Hippocampal formation (tissue), 2 donors: ENCODE data around the gene CHRNG.
"Not testable (repeated sequence)": the region's sequence is repeated elsewhere in the genome, so short reads cannot be mapped to it uniquely, and the experiment has no call there.

Experiments
- DNase-seq, 2 donors: peaks; one replicate each; lab custom pipeline; 2025; lab: John Stamatoyannopoulos, UW

CHRNG gene

DNA sequence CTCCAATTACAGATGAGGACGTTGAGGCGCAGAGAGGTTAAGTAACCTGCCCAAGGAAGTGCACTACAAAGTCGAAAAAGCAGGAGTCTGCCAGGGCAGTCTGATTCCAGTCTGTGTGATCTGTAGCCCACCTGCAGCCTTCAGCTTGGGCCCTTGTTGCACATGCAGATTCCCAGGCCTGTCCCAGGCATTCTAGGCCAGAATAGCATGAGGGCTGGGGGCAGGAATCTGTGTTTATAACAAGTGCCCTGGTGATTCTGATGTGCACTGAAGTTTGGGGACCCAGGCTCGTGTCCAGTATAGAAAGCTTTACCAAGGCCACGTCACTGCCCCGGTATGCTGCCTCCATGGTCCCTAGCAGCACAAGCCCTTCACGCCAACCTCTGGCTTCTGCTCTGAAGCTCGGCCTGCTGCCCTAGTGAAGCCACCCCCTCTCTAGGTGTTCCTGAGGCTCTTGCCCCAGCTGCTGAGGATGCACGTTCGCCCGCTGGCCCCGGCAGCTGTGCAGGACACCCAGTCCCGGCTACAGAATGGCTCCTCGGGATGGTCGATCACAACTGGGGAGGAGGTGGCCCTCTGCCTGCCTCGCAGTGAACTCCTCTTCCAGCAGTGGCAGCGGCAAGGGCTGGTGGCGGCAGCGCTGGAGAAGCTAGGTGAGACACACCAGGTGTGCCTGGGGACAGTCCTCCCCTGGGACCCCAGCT lies 4.6 kb downstream of the CHRNG start:
- DNase-seq, result no peak

DNA sequence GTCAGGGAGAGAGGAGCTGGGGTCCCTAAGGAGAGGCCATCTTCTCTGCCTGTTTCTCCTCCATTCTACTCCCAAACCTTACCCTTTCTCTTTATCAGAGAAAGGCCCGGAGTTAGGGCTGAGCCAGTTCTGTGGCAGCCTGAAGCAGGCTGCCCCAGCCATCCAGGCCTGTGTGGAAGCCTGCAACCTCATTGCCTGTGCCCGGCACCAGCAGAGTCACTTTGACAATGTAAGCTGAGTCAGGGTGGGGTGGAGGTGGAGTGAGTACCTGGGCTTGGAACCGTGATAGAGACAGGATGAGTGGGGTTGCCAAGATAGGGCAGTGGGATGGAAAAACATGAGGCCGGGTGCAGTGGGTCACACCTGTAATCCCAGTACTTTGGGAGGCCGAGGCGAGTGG lies 5.2 kb downstream of the CHRNG start:
- no peak for DNase-seq

DNA sequence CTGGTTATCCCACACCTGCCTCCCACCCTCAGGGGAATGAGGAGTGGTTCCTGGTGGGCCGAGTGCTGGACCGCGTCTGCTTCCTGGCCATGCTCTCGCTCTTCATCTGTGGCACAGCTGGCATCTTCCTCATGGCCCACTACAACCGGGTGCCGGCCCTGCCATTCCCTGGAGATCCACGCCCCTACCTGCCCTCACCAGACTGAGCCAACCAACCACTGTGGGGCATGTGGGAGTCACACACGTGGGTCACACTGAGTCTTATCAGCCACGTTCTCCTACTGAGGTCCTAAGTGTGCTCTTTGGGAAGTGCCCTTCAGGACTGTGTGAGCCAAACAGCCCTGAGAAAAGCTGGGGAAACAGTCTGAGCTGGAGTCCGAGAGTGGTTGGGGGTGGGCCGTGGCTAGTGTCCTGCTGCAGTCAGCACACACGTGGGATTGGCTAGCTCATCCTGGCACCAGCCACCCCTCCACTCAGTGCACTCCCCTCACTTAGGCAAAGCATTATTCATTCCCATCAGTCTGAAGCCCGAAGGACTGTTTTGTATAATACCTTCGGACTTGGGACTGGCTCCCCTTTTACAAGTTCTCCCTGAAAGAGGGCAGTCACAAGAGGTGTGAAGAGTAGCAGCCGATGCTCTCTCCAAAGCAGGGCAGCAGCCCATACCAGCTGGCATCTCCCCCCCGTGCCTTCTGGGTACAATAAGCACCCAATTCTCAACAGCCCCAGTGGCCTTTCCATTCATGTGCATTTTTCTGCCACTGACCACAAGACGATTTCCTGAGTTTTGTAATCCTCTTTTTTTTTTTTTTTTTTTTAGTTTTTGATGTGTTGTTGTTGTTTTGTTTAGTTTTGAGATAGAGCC lies 6.3 kb downstream of the CHRNG start:
- DNase-seq, result no peak

DNA sequence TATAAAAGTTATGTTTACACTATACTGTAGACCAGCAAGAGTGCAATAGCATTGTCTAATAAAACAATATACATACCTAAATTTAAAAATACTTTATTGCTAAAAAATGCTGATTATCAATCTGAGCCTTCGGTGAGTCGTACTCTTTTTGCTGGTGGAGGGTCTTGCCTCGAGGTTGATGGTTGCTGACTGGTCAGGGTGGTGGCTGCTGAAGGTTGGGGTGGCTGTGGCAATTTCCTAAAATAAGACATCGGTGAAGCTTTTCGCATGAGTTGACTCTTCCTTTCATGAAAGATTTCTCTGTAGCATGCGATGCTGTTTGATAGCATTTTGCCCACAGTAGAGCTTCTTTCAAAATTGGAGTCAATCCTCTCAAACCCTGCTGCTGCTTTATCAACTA lies 8.5 kb downstream of the CHRNG start:
- DNase-seq, result no peak

DNA sequence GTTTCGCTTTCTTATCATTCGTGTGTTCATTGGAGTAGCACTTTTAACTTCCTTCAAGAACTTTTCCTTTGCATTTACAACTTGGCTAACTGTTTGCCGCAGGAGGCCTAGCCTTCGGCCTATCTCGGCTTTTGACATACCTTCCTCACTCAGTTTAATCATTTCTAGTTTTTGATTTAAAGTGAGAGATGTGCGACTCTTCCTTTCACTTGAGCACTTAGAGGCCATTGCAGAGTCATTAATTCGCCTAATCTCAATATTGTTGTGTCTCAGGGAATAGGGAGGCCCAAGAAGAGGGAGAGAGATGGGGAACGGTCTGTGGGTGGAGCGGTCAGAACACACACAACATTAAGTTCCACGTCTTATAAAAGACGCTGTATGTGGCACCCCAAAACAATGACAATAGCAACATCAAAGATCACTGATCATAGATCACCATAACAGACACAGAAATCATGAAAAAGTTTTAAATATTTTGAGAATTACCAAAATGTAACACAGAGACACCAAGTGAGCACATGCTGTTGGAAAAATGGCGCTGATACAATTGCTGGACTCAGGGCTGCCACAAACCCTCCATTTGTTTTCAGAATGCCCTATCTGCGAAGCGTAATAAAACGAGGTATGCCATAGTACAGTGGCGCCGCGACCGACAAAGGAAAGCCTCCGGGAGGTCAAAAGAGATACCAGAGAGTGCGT lies 10.3 kb downstream of the CHRNG start:
- no peak for DNase-seq

DNA sequence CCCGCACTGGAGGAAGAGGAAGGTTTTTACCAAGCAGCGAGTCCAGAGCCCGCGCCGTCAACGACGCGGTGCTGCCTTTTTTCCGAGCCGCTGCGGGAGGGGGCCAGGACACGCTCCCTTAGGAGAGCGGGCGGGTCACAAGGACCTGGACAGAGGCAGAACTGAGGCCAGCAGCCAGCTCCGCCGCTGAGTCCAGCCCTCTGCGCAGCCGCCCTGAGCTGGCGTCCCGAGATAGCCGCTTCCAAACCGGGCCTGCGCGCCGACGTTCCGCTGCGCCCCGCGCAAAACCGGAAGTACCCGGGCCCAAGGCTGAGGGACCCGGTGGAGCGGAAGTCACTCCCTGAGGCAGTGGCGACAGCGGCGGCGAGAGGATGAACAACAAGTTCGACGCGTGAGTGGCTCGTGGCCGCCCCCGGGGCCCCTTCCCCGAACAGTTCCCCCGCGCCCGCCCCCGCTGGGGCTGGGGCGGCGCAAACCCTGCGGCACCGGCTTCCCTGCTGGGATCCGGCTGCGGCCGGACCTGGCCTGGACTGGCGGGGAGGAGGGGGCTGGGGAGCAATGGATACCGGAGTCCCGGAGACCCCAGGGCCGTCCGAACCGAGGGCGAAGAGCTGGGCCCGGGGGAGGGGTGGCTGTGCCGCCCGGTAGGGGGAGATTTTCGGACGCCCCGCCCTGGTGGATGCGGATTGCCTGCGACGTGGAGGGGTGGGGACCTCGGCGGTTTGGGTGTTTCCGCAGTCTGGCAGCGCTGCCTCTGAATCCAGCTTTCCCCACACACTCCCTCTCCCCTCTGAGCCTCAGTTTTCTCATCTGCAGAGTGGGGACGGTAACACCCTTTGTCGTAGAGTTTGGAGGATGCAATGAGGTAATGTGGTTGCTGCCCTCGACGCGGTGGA lies 11.1 kb downstream of the CHRNG start, which contains the start of the genes EIF4E2 and TIGD1:
Gene EIF4E2 (plus strand): TSS at position 336 of the 896 bp plus-strand sequence. CDS start 36 bp downstream, at position 372.
Gene TIGD1 (minus strand): TSS at position 204 of the 896 bp plus-strand sequence. CDS start 675 bp downstream, outside the sequence.
- DNase-seq, result peak; percentile 87 to 95

DNA sequence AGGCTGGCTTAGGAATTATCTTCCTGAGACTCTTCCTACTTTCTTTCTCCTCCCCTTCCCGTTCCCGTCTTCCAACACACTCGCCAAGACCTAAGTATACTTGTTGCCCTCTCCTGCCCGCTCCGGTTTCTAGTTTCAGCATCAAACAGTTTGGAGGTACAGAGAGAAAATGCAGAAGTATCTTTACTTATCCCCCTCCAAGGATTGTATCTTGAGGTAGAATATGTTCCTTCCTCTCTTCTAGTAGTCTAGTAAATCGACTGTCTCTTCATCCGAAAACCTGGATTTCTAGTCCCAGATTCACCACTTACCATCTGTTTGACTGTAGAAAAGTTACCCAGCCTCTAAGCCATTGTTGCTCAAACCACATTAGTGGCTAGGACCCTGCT lies 11.8 kb downstream of the CHRNG start:
- no peak for DNase-seq

DNA sequence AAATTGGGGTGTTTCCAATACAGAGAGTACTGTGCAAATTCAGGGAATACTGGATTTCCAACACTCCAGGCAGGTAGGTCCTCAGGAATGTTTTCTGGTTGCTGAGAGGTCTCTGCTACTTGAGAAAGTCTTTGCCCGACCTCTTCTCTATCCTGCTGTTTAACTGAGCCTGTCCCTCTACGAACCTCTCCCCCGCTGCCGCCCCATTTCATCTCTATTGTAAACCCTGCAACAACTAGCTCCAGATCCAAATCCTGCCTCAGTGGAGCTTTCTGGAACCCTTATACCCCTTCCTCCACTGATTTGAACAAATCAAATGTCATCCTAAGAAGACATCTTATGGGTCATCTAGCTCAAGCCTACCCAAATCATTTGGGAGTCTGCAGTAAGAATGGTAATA lies 12.3 kb downstream of the CHRNG start:
- DNase-seq, result no peak

DNA sequence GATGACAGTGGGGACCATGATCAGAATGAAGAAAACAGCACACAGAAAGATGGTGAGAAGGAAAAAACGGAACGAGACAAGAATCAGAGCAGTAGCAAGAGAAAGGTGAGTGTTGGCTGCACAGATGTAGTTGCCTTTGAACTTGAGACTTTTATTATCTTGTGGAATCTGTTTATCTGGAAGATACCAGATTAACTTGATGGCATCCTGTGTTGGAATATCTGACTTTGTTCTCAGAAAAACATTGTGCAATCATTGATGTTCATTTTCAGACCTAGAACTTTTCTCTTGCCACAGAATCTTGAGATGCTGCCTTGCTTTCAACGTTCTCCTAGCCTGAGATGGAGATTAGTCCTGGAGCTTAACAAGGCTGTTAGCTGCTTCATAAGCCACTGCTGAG lies 16.9 kb downstream of the CHRNG start:
- no peak for DNase-seq

DNA sequence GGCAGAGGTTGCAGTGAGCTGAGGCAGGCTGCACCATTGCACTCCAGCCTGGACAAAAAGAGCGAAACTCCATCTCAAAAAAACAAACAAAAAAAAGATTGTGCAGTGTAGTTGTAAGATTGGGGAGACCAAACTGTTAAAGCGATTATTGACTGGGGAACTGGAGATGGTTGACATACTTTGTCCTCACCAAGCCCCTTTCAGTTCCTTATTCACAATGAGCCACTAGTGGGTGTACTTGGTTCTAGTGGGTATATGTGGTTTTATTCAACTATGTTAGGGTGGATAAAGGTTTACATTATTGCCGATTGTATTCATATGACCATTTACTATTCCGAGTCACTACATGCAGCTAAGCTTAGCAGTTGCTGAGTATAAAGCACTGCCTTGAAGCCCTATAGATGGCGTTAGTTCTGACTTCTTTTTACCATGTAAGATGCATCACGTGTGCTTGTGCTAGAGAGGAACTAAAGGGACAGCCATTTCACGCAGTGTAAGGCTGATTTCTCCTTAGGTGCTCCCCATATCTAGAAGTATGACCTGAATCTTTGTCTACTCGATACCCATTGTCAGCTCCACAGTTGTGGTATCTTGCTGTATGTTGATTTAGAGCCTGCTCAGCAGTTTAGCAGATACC lies 23.1 kb downstream of the CHRNG start:
- DNase-seq, result no peak

DNA sequence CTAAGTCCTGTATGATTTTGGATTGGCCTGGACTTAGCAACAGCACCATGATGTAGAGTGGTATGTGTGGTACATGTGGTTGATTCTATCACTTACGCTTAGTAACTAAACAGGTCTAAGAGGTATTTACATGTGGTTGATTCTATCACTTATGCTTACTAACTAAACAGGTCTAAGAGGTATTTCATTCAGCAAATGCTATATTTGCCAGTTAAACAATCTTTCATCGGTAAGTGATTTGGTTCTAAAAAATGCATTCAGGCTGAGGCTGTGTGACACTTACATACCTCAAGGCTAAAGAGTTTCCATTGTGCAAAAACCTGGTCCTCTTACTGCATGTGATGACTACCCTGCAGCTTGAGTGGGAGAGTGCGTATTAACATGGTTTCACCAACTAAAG lies 24.1 kb downstream of the CHRNG start:
- DNase-seq, result no peak

DNA sequence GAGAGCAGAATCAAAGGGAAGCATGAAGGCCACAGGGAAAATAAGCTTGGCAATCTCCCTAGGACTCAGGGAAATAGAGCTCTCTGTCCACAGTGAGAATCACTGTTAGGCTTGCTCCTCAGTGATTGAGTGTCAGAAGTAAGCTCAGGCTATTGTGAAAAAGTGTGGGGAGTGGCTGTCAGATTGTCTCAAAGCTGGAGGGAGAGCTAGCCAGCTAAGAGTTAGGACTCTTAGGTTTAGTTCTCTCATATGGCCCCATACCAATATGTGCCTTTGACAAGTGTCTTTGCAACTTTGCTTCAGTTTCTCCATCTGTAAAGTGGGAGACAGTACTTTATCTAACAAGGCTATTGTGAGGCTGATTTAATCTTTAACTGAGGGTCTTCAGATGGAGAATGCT lies 28.2 kb downstream of the CHRNG start:
- DNase-seq, result no peak

DNA sequence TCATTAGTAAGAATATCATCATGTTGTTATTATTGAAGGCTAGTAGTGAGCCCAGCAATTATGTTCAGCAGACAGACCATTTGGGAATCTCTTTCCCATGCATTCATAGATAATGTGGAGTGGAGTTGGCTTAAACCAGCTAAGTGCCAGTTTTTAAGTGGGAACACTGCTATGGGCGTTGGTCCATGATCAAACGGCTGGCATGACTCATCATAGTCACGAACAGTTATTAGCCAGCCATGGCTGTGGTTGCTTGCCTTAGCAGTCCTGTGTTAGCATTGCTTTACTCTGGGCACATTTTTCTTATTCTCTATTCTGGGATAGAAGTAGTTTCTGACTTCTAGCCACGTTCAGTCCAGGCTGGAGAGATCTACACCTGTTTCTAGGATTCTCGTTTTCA lies 28.7 kb downstream of the CHRNG start:
- DNase-seq, result no peak

DNA sequence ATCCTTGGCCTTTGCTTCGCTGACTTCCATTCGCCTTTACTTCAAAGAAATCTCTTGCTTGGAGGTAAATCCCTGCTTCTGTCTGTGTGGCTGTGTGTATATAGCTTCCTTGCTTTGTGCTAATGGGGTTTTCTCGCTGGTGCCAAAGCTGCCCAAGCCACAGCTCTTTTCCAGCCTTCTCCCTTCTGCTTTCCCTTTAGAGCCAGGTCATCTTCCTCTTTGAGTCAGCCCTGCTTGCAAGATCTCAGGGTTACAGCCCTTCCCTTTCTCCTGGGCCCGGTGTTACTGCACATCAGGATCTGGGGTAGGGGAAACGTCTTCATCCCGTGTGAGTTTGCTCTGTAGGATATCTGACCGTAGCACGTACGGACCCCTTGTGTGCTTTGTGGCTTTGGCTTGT lies 30.0 kb downstream of the CHRNG start:
- DNase-seq, result no peak

DNA sequence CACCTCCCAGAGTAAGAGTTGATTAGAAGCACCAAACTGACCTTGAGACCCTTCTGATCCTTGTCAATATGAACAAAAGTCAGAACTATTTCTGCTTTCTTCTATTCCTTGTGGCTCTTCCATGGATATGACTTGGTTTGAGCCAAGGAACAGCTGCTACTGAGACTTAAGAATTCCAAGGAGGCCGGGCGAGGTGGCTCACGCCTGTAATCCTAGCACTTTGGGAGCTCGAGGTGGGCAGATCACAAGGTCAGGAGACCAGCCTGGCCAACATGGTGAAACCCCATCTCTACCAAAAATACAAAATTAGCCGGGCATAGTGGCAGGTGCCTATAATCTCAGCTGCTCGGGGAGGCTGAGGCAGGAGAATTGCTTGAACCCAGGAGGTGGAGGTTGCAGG lies 31.0 kb downstream of the CHRNG start:
- not testable (repeated sequence) for DNase-seq

DNA sequence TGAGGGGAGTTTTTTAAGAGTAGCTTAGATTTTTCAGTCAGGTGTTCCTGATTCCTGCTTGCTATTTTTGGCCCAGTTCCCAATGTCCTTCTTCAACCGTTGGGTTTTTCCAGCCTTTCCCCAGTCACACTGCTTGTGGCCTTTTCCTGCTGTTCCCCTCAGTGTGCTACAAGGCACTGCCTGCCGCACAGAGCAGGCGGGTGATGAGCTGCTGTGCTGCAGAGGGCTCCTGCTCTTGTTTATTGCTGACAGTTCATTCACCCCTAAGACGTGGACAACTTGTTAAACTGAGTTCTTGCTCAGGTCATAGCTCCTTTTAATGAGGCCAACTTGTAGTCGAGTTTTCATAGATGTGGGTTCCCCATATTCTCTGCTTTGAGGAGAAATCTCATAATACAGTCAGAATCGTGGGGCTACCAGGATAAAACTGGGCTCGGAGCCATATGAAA lies 31.6 kb downstream of the CHRNG start:
- DNase-seq, result no peak

DNA sequence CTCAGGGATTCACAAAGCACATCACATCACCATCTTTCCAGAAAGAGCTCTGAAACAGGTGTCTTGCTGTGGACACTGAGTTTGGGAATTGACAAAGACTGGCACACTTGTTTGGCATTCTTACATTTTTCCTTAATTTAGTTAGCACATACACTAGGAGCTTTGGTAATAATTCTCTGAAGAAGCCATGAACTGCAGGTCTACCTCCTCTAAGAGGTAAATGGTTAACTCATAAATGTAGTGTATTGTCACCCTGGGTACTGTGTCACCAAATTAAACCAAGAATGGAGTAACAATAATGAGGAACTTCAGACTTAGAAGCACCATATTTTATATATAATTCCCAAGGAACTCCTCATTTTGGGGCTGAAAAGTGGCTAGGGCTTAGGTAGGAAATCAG lies 33.5 kb downstream of the CHRNG start:
- no peak for DNase-seq

DNA sequence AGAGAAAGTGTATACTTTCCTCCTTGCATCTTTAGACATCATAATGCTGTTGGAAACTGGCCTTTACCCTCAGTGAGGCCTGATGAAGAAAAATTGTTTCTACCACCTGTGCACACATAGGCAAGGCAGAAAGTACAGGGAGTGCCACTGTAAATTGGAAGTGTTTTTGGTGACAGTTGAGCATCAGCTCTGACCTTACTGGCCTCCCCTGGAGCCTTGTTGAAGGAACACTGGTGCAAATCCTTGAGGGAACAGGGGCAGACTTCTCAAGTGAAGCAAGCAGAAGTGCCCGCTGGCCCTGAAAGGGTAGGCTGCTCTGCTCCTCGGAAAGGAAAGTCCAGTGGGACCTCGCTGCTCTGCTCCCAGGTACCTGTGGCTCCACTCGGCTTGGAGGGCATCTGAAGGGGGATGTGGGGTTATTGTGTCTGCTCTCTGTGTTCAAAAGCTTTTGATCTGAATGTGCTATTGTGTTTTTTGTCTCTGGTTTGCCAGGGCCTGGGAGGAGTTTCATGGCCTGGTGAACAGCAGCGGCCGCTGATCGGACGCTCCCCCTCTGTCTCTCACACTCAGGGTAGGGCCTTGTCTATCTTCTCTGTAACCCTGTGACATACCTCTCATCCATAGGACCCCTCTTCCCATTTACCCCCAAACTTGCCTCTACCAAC lies 34.4 kb downstream of the CHRNG start:
- no peak for DNase-seq

DNA sequence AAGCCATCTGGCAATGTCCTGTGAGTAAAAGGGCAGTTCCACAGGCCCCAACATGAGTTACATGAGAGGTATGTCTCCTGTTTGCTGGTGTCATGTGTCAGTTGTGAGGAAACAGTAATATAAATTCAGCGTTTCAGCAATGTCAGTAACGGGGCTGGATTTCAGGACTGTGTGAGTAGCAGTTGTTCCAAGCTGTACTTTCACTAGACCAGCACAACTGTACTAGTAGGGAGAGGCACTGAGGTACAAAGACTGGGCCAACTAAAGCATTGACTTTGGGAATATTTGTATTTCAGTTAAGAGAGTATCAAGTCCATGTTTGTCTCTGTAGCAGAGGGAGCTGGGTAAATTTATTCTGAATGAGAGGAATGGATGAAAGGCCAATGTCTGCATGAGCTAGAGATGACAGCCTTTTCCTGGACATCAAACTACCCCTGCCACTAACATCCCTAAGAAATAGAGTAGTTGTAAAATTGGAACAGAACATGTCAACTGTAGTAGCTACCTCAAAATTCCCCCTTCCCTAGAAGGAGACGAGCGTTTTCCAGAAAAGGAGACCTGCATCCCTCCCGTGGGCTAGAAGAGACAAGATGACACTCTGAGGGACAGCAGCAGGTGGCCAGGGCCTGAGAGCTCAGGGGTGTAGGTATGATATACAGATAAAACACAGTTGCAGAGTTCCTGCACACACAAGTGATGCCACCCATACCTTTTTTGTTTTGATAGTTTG lies 35.3 kb downstream of the CHRNG start:
- DNase-seq, result no peak

DNA sequence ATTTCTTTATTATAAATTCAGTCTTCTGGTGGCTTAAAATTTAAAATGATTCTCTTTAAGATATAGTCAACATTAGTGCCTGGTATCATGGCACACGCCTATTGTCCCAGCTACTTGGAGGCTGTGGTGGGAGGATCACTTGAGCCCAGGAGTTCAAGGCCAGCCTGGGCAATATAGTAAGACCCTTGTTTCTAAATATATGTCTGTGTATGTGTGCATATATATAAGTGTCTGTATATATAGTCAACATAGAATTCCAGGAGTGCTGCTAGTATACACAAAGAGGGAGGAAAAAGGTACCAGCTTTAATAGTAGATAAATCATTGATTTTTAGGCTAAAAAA lies 35.9 kb downstream of the CHRNG start:
- DNase-seq, result no peak
